HG03378 (cell line): ENCODE results near the gene TMCC1.
A peak's percentile ranks its signal among the peaks of the same experiment; 100 is the strongest.
"Not testable (repeated sequence)": the region's sequence is repeated elsewhere in the genome, so short reads cannot be mapped to it uniquely, and the experiment has no call there.

ENCODE experiments used
- ATAC-seq: cut with Tn5 transposase; IDR thresholded peaks from one replicate; pipeline ENCODE4 v1.9.1; 2021; ENCODE audit warnings: mild to moderate bottlenecking, moderate library complexity; ENCODE audit not compliant: unreplicated experiment

The TMCC1 gene

GRCh38 chr3:129893581-129894070, at the start of gene TMCC1:
Gene TMCC1, minus strand, starts transcription at chr3:129893711.
- peak; percentile 59 for ATAC-seq

- ATAC-seq: no peak
Measured at GRCh38 chr3:129943020-129943419, 49.5 kb upstream of the TMCC1 start.

GRCh38 chr3:129942296-129942695, 48.8 kb upstream of the TMCC1 start:
- no peak for ATAC-seq

- no peak for ATAC-seq
Measured at GRCh38 chr3:129940086-129940485, 46.6 kb upstream of the TMCC1 start.

GRCh38 chr3:129938140-129938930, 44.8 kb upstream of the TMCC1 start:
- ATAC-seq: no peak

- no peak for ATAC-seq
Measured at GRCh38 chr3:129937717-129938116, 44.2 kb upstream of the TMCC1 start.

- ATAC-seq: no peak
Measured at GRCh38 chr3:129936757-129937156, 43.2 kb upstream of the TMCC1 start.

- no peak for ATAC-seq
Measured at GRCh38 chr3:129934234-129935123, 41.0 kb upstream of the TMCC1 start.

GRCh38 chr3:129933471-129933870, 40.0 kb upstream of the TMCC1 start:
- no peak for ATAC-seq

- ATAC-seq: no peak
Measured at GRCh38 chr3:129929383-129929782, 35.9 kb upstream of the TMCC1 start.

GRCh38 chr3:129927072-129927471, 33.6 kb upstream of the TMCC1 start:
- ATAC-seq: no peak

- ATAC-seq: no peak
Measured at GRCh38 chr3:129919806-129920205, 26.3 kb upstream of the TMCC1 start.

GRCh38 chr3:129919357-129919756, 25.8 kb upstream of the TMCC1 start:
- no peak for ATAC-seq

- ATAC-seq: no peak
Measured at GRCh38 chr3:129918461-129918860, 24.9 kb upstream of the TMCC1 start.

- ATAC-seq: no peak
Measured at GRCh38 chr3:129917423-129918007, 24.0 kb upstream of the TMCC1 start.

GRCh38 chr3:129913618-129914017, 20.1 kb upstream of the TMCC1 start:
- no peak for ATAC-seq

GRCh38 chr3:129911261-129911861, 17.9 kb upstream of the TMCC1 start:
- no peak for ATAC-seq

GRCh38 chr3:129909235-129909634, 15.7 kb upstream of the TMCC1 start:
- ATAC-seq: not testable (repeated sequence)

GRCh38 chr3:129908417-129908816, 14.9 kb upstream of the TMCC1 start:
- ATAC-seq: no peak

GRCh38 chr3:129901272-129901671, 7.8 kb upstream of the TMCC1 start:
- not testable (repeated sequence) for ATAC-seq

- ATAC-seq: no peak
Measured at GRCh38 chr3:129897026-129897425, 3.5 kb upstream of the TMCC1 start.
